ENCODE measurements around the gene PLEK. TPM values are rescaled to one million over a fixed set of nuclear protein-coding genes. Genes with fewer than 3 reads are reported as not detected.

The PLEK gene
- polyA plus RNA-seq, 3 donors = 351 to 708 (median 403) TPM

DNA sequence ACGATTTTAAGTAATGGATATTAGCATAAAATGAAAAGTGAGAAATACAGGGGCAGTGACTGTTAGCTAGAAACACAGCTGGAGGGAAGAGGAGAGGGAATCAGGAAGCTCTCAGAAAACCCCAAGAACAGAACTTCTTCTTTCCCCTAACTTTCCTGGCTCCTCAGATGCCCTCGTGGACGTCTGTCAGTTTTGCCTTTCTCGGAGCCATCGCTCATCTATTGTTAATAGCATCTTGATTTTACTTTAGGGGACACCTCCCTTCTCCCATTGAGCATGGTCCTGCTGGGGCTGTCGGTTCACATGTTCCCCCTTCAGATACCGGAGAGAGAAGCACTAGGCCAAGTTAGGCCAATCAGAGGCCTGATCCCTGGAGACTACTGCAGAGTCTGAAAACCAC is 2.3 kb upstream of the PLEK start:
- Mint-ChIP-seq H3K27me3 (ENCODE audit: low read depth in 3 of 3) (no peaks in the 10 kb centered on the region), H3K9me3 (no peaks in the 10 kb centered on the region), H3K27ac (peak overlapping the region; percentile 92 to 98 (median 96)), H3K4me1 (peaks cover 42% of the 10 kb centered on the region), H3K36me3 (peaks cover 7 to 18% of the 10 kb centered on the region in 2 donors), H3K4me3 (peak overlapping the region; percentile 66 to 72)
- Histone ChIP-seq H3K27me3 (ENCODE audit: control insufficient read depth in 2 of 2, insufficient read depth in 2 of 2, low read length in 2 of 2) (no peaks in the 10 kb centered on the region), H3K4me3 (replicated peaks in 1 of 3; ENCODE audit: low read depth in 2 of 3, low read length in 3 of 3) (peak overlapping the region in 2 of 3 experiments; percentile 44 to 71), H3K9ac (ENCODE audit: insufficient read depth, low read length, poor library complexity, severe bottlenecking) (no peak overlapping the region), H3K79me2 (ENCODE audit: insufficient read depth, low read length) (peaks cover 52% of the 10 kb centered on the region), H2AFZ (ENCODE audit: insufficient read depth, low read depth, low read length, poor library complexity, severe bottlenecking) (no peak overlapping the region), H3K27ac (ENCODE audit: low read depth in 1 of 2, low read length in 2 of 2) (peak overlapping the region; percentile 48 to 96), H4K20me1 (ENCODE audit: insufficient read depth, low read length) (peaks cover 21% of the 10 kb centered on the region), H3K4me1 (ENCODE audit: control insufficient read depth in 1 of 2, insufficient read depth in 2 of 2, low read length in 2 of 2) (peaks cover 33 to 44% of the 10 kb centered on the region in 2 donors), H3K36me3 (replicated peaks in 1 of 2; ENCODE audit: control insufficient read depth in 1 of 2, insufficient read depth in 2 of 2, low read length in 2 of 2) (no peaks in the 10 kb centered on the region), H3K9me3 (replicated peaks in 1 of 2; ENCODE audit: control insufficient read depth in 1 of 2, insufficient read depth in 1 of 2, low read length in 2 of 2) (no peaks in the 10 kb centered on the region), H3K4me2 (replicated peaks; ENCODE audit: extremely low read depth, low read length, poor library complexity, severe bottlenecking) (peak overlapping the region; percentile 76)
- no peak for TF ChIP-seq CTCF (IDR thresholded peaks at IDR 0.05)
- 4% methylated on average over 2 of the region's 7 CpGs for WGBS (ENCODE audit: insufficient coverage)
- intact Hi-C loops (cut with micrococcal nuclease) = loop anchor here in 1 of 2 donors (1.0 kb wide), 1 partner anchor 79 kb away; no protein-coding TSS in a partner anchor
- peak in 2 of 3 donors; percentile 72 to 74 for DNase-seq

GRCh38 chr2:68363721-68364120 is 1.4 kb upstream of the PLEK start:
- peak overlapping the region in 1 of 3 experiments; percentile 93 for H3K4me3 ChIP-seq (replicated peaks in 1 of 3; ENCODE audit: low read depth in 2 of 3, low read length in 3 of 3)
- H3K27me3 Mint-ChIP-seq (ENCODE audit: low read depth in 3 of 3) = peaks cover 0 to 2% (median 0%) of the 10 kb centered on the region in 3 donors
- peaks cover 48% of the 10 kb centered on the region for H3K4me1 Mint-ChIP-seq
- H3K79me2 ChIP-seq (ENCODE audit: insufficient read depth, low read length) = peaks cover 61% of the 10 kb centered on the region
- H3K27ac Mint-ChIP-seq = peak overlapping the region; percentile 96 to 99 (median 98)
- no peak overlapping the region for H3K9ac ChIP-seq (ENCODE audit: insufficient read depth, low read length, poor library complexity, severe bottlenecking)
- whole genome bisulfite sequencing (ENCODE audit: insufficient coverage) = 86% methylated on average over 4 of the region's 4 CpGs
- peaks cover 0 to 7% of the 10 kb centered on the region in 2 donors for H3K36me3 ChIP-seq (replicated peaks in 1 of 2; ENCODE audit: control insufficient read depth in 1 of 2, insufficient read depth in 2 of 2, low read length in 2 of 2)
- peaks cover 31% of the 10 kb centered on the region for H4K20me1 ChIP-seq (ENCODE audit: insufficient read depth, low read length)
- H3K9me3 Mint-ChIP-seq = no peaks in the 10 kb centered on the region
- no peak overlapping the region for H3K4me3 Mint-ChIP-seq
- no peak overlapping the region for H2AFZ ChIP-seq (ENCODE audit: insufficient read depth, low read depth, low read length, poor library complexity, severe bottlenecking)
- H3K4me1 ChIP-seq (ENCODE audit: control insufficient read depth in 1 of 2, insufficient read depth in 2 of 2, low read length in 2 of 2) = peaks cover 40 to 53% of the 10 kb centered on the region in 2 donors
- peak overlapping the region in 1 of 2 donors; percentile 96 for H3K27ac ChIP-seq (ENCODE audit: low read depth in 1 of 2, low read length in 2 of 2)
- H3K4me2 ChIP-seq (replicated peaks; ENCODE audit: extremely low read depth, low read length, poor library complexity, severe bottlenecking) = no peak overlapping the region
- no peak for DNase-seq
- TF ChIP-seq CTCF (IDR thresholded peaks at IDR 0.05) = no peak
- no peaks in the 10 kb centered on the region for H3K27me3 ChIP-seq (ENCODE audit: control insufficient read depth in 2 of 2, insufficient read depth in 2 of 2, low read length in 2 of 2)
- H3K9me3 ChIP-seq (replicated peaks in 1 of 2; ENCODE audit: control insufficient read depth in 1 of 2, insufficient read depth in 1 of 2, low read length in 2 of 2) = no peaks in the 10 kb centered on the region
- intact Hi-C loops (cut with micrococcal nuclease) = no loop called here
- peaks cover 16 to 28% of the 10 kb centered on the region in 2 donors for H3K36me3 Mint-ChIP-seq

Measured in CD14-positive monocyte (primary cell).